ENCODE measurements around the gene WWOX. TPM values are rescaled to one million over a fixed set of nuclear protein-coding genes. Genes with fewer than 3 reads are reported as not detected.

The WWOX gene
- total RNA-seq, 1 donor from 2014 or later = 7.3 TPM

DNA sequence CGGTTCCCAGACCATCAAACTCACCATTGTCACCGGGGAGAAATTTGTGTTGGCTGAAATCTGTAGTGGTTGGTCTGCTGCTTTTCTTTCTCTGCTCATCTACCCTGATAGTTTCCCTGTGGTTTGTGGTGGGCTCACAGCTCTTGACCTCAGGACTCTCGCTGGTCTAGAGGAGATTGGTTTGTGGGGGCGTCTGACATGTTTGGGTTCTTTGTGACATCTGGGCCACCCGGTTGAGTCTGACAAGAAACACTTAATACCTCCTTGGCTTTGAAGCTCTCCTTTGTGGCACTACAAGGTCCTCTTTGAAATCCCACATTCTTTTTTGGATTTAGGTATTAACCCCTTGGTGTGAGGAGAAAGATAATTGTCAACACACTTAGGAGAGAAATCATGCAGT, 662.0 kb downstream of the WWOX start:
- Mint-ChIP-seq H3K4me1 (ENCODE audit: low read depth, unreplicated experiment) (no peaks in the 10 kb centered on the region), H3K9me3 (ENCODE audit: unreplicated experiment) (peaks cover 3% of the 10 kb centered on the region), H3K27me3 (ENCODE audit: low read depth, unreplicated experiment) (peaks cover 8% of the 10 kb centered on the region), H3K27ac (ENCODE audit: unreplicated experiment) (no peak overlapping the region), H3K4me3 (ENCODE audit: unreplicated experiment) (no peak overlapping the region), H3K36me3 (ENCODE audit: low read depth, unreplicated experiment) (no peaks in the 10 kb centered on the region)
- no peak for FAIRE-seq
- Histone ChIP-seq H4K20me1 (ENCODE audit: insufficient read depth, low read length) (no peaks in the 10 kb centered on the region), H3K79me2 (ENCODE audit: insufficient read depth, low read length) (no peaks in the 10 kb centered on the region), H2AFZ (ENCODE audit: low read depth, low read length) (no peak overlapping the region), H3K4me2 (ENCODE audit: low read length) (no peak overlapping the region), H3K27me3 (ENCODE audit: insufficient read depth, low read length) (no peaks in the 10 kb centered on the region), H3K27ac (ENCODE audit: low read depth, low read length) (no peak overlapping the region), H3K36me3 (ENCODE audit: insufficient read depth, low read length) (no peaks in the 10 kb centered on the region), H3K4me3 (ENCODE audit: insufficient read depth, low read depth, low read length) (no peak overlapping the region), H3K9ac (ENCODE audit: low read length) (no peak overlapping the region), H3K4me1 (ENCODE audit: insufficient read depth, low read length) (no peaks in the 10 kb centered on the region), H3K9me3 (ENCODE audit: insufficient read depth, low read depth, low read length) (peaks cover 5% of the 10 kb centered on the region)
- DNase-seq (ENCODE audit: low read depth) = no peak
- no peak for TF ChIP-seq EZH2 (IDR thresholded peaks at IDR 0.05; ENCODE audit: insufficient read depth, low read length)
- TF ChIP-seq, protein P1, sequence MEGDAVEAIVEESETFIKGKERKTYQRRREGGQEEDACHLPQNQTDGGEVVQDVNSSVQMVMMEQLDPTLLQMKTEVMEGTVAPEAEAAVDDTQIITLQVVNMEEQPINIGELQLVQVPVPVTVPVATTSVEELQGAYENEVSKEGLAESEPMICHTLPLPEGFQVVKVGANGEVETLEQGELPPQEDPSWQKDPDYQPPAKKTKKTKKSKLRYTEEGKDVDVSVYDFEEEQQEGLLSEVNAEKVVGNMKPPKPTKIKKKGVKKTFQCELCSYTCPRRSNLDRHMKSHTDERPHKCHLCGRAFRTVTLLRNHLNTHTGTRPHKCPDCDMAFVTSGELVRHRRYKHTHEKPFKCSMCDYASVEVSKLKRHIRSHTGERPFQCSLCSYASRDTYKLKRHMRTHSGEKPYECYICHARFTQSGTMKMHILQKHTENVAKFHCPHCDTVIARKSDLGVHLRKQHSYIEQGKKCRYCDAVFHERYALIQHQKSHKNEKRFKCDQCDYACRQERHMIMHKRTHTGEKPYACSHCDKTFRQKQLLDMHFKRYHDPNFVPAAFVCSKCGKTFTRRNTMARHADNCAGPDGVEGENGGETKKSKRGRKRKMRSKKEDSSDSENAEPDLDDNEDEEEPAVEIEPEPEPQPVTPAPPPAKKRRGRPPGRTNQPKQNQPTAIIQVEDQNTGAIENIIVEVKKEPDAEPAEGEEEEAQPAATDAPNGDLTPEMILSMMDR (IDR thresholded peaks at IDR 0.05; ENCODE audit: insufficient read depth, low read depth, low read length) = no peak

DNA sequence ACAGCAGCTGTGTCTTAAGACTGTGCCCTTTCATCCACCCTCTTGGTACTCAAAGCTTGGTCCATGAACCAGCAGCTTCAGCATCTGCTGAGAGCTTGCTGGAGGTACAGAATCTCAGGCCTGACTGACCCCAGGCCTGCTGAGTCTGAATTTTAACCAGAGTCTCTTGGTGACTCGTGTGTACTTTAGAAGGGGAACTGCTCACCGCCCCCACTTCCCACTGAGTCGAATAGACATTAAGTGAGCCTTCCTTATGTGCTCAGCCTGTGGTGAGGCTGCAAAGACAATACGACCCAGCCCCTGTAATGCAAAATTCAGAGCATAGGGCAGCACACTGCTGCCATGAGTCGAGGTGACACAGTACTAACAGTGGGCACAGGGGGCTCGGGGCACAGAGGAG, 662.8 kb downstream of the WWOX start:
- no peak overlapping the region for H3K9ac ChIP-seq (ENCODE audit: low read length)
- no peaks in the 10 kb centered on the region for H3K79me2 ChIP-seq (ENCODE audit: insufficient read depth, low read length)
- H3K27me3 Mint-ChIP-seq (ENCODE audit: low read depth, unreplicated experiment) = peaks cover 8% of the 10 kb centered on the region
- H3K27ac Mint-ChIP-seq (ENCODE audit: unreplicated experiment) = no peak overlapping the region
- no peaks in the 10 kb centered on the region for H3K36me3 Mint-ChIP-seq (ENCODE audit: low read depth, unreplicated experiment)
- no peak overlapping the region for H3K4me3 ChIP-seq (ENCODE audit: insufficient read depth, low read depth, low read length)
- no peak overlapping the region for H3K4me3 Mint-ChIP-seq (ENCODE audit: unreplicated experiment)
- no peak overlapping the region for H3K27ac ChIP-seq (ENCODE audit: low read depth, low read length)
- TF ChIP-seq EZH2 (IDR thresholded peaks at IDR 0.05; ENCODE audit: insufficient read depth, low read length) = no peak
- TF ChIP-seq, protein P1 (IDR thresholded peaks at IDR 0.05; ENCODE audit: insufficient read depth, low read depth, low read length) = no peak
- no peaks in the 10 kb centered on the region for H3K9me3 Mint-ChIP-seq (ENCODE audit: unreplicated experiment)
- H3K27me3 ChIP-seq (ENCODE audit: insufficient read depth, low read length) = no peaks in the 10 kb centered on the region
- no peak for FAIRE-seq
- H2AFZ ChIP-seq (ENCODE audit: low read depth, low read length) = no peak overlapping the region
- H3K4me2 ChIP-seq (ENCODE audit: low read length) = no peak overlapping the region
- no peaks in the 10 kb centered on the region for H3K4me1 ChIP-seq (ENCODE audit: insufficient read depth, low read length)
- H4K20me1 ChIP-seq (ENCODE audit: insufficient read depth, low read length) = no peaks in the 10 kb centered on the region
- peaks cover 5% of the 10 kb centered on the region for H3K9me3 ChIP-seq (ENCODE audit: insufficient read depth, low read depth, low read length)
- H3K4me1 Mint-ChIP-seq (ENCODE audit: low read depth, unreplicated experiment) = no peaks in the 10 kb centered on the region
- H3K36me3 ChIP-seq (ENCODE audit: insufficient read depth, low read length) = no peaks in the 10 kb centered on the region
- DNase-seq (ENCODE audit: low read depth) = no peak

DNA sequence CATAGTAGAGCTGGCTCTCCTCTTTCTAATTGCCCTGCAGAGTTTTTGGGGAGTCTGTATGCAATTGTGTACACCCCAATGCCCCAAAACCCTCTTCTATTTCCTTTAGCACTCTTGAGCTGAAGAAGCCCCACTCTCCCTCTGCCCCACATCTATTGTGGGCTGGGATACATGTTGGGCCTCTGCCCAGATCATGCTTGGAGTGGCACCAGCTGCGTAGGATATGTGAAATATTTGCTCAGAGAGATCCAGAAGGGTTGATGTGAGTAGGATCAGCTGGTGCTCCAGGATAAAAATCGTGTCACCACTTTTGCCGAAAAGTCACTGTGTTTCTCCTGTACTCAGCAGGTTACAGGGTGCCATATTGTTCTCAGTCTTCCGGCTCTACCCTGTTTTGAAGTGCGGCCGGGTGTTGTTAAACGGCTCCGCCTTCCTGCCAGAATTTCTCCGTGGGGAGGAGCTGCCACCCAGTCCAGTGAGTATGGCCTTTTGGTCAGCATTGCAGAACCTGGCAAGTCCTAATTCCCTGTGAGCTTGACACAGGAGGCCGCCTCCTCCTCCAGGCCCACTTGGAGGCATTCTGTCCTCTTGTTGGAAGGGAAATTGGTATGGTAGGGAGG, 664.5 kb downstream of the WWOX start:
- H3K36me3 ChIP-seq (ENCODE audit: insufficient read depth, low read length) = no peaks in the 10 kb centered on the region
- H3K27ac ChIP-seq (ENCODE audit: low read depth, low read length) = no peak overlapping the region
- Mint-ChIP-seq H3K27ac (ENCODE audit: unreplicated experiment) (no peak overlapping the region), H3K4me1 (ENCODE audit: low read depth, unreplicated experiment) (no peaks in the 10 kb centered on the region), H3K9me3 (ENCODE audit: unreplicated experiment) (no peaks in the 10 kb centered on the region), H3K4me3 (ENCODE audit: unreplicated experiment) (no peak overlapping the region), H3K27me3 (ENCODE audit: low read depth, unreplicated experiment) (peaks cover 9% of the 10 kb centered on the region), H3K36me3 (ENCODE audit: low read depth, unreplicated experiment) (no peaks in the 10 kb centered on the region)
- H3K4me2 ChIP-seq (ENCODE audit: low read length) = no peak overlapping the region
- no peak overlapping the region for H2AFZ ChIP-seq (ENCODE audit: low read depth, low read length)
- no peaks in the 10 kb centered on the region for H4K20me1 ChIP-seq (ENCODE audit: insufficient read depth, low read length)
- no peak overlapping the region for H3K4me3 ChIP-seq (ENCODE audit: insufficient read depth, low read depth, low read length)
- H3K79me2 ChIP-seq (ENCODE audit: insufficient read depth, low read length) = no peaks in the 10 kb centered on the region
- no peak overlapping the region for H3K9ac ChIP-seq (ENCODE audit: low read length)
- FAIRE-seq (no peak), DNase-seq (ENCODE audit: low read depth) (no peak)
- H3K4me1 ChIP-seq (ENCODE audit: insufficient read depth, low read length) = no peaks in the 10 kb centered on the region
- H3K9me3 ChIP-seq (ENCODE audit: insufficient read depth, low read depth, low read length) = peaks cover 5% of the 10 kb centered on the region
- no peaks in the 10 kb centered on the region for H3K27me3 ChIP-seq (ENCODE audit: insufficient read depth, low read length)
- no peak for TF ChIP-seq EZH2 (IDR thresholded peaks at IDR 0.05; ENCODE audit: insufficient read depth, low read length)
- TF ChIP-seq, protein P1 (IDR thresholded peaks at IDR 0.05; ENCODE audit: insufficient read depth, low read depth, low read length) = no peak
